DMS79 (cell line): ENCODE data around the gene STPG4.
"Not testable (repeated sequence)": the region's sequence is repeated elsewhere in the genome, so short reads cannot be mapped to it uniquely, and the experiment has no call there.

ENCODE experiments used
- DNase-seq: peaks from one replicate; lab custom pipeline; 2025; lab: John Stamatoyannopoulos, UW

Gene STPG4

GRCh38 chr2:47126783-47127182, 28.3 kb downstream of the STPG4 start:
- DNase-seq = no peak

GRCh38 chr2:47124740-47125139, 30.4 kb downstream of the STPG4 start:
- not testable (repeated sequence) for DNase-seq

- DNase-seq = not testable (repeated sequence)
Observed at GRCh38 chr2:47120424-47120823, 34.7 kb downstream of the STPG4 start.

GRCh38 chr2:47119001-47119400, 36.1 kb downstream of the STPG4 start:
- no peak for DNase-seq

- DNase-seq = no peak
Observed at GRCh38 chr2:47118581-47118980, 36.5 kb downstream of the STPG4 start.

GRCh38 chr2:47112665-47113435, 42.3 kb downstream of the STPG4 start:
- no peak for DNase-seq

GRCh38 chr2:47109680-47110079, 45.4 kb downstream of the STPG4 start:
- DNase-seq = no peak

- DNase-seq = no peak
Observed at GRCh38 chr2:47109007-47109375, 46.1 kb downstream of the STPG4 start.

- DNase-seq = not testable (repeated sequence)
Observed at GRCh38 chr2:47108267-47109006, 46.7 kb downstream of the STPG4 start.

GRCh38 chr2:47107201-47107600, 47.9 kb downstream of the STPG4 start:
- not testable (repeated sequence) for DNase-seq

- DNase-seq = not testable (repeated sequence)
Observed at GRCh38 chr2:47106231-47106630, 48.9 kb downstream of the STPG4 start.

GRCh38 chr2:47099712-47100111, 55.4 kb downstream of the STPG4 start:
- not testable (repeated sequence) for DNase-seq

- DNase-seq = no peak
Observed at GRCh38 chr2:47098953-47099352, 56.2 kb downstream of the STPG4 start.

GRCh38 chr2:47097563-47097962, 57.5 kb downstream of the STPG4 start:
- DNase-seq = no peak

GRCh38 chr2:47096451-47096850, 58.7 kb downstream of the STPG4 start:
- DNase-seq = no peak

- DNase-seq = no peak
Observed at GRCh38 chr2:47095349-47096020, 59.6 kb downstream of the STPG4 start.

- no peak for DNase-seq
Observed at GRCh38 chr2:47094511-47095142, 60.5 kb downstream of the STPG4 start.

- DNase-seq = no peak
Observed at GRCh38 chr2:47093626-47094025, 61.5 kb downstream of the STPG4 start.

GRCh38 chr2:47092465-47092864, 62.6 kb downstream of the STPG4 start:
- DNase-seq = no peak

- no peak for DNase-seq
Observed at GRCh38 chr2:47091118-47091517, 64.0 kb downstream of the STPG4 start.

GRCh38 chr2:47089083-47089464, 66.0 kb downstream of the STPG4 start:
- DNase-seq = no peak

GRCh38 chr2:47088371-47089082, 66.6 kb downstream of the STPG4 start:
- no peak for DNase-seq
